K562 (cell line): ENCODE data around the gene PTPRM. TPM values are rescaled to one million over a fixed set of nuclear protein-coding genes. Genes with fewer than 3 reads are reported as not detected.

Source experiments
- ATAC-seq: fragments of 200-7000 bp; cut with Tn5 transposase; 3 replicates; pipeline ENCODE4 v1.9.1; 2020; ENCODE audit warnings: moderate library complexity
- BruUV-seq: library from RNA; stranded (reverse); fragments of 400-500 nt; replicated peaks from 2 replicates; lab custom pipeline; 2021; lab: Mats Ljungman, UMichigan
- CTCF ChIA-PET: fragments of 300-600 bp; formaldehyde crosslinking; extraction: SDS; loops from one replicate; lab custom pipeline; 2021; ENCODE audit warnings: low intra/inter-chr PET ratio; lab: Yijun Ruan, JAX
- POLR2A ChIA-PET: fragments of 300-600, 350-650 bp; sonication (Branson Sonifier 250); formaldehyde crosslinking; extraction: SDS; loops from one replicate; lab custom pipeline; 2021; ENCODE audit warnings: antibody characterized with exemption, inconsistent platforms; lab: Yijun Ruan, JAX
- DNase-seq, 4 experiments: peaks; one replicate each; pipeline versions ENCODE4 v3.0.0 to v3.0.0-alpha.2; 2011 to 2018; ENCODE audit warnings: low spot score in 3 of 4, mixed read lengths in 3 of 4; ENCODE audit errors: extremely low read depth in 1 of 4
- FAIRE-seq: peaks from 2 replicates; lab custom pipeline; 2011; peaks lifted over from hg19 to GRCh38; lab: Jason Lieb, UNC
- H2AFZ ChIP-seq: 2 replicates; pipeline ENCODE4 v1.6.0; 2011; ENCODE audit warnings: low read depth, low read length, control low read depth, inconsistent platforms
- H3K27ac ChIP-seq: fragments of 200-600 bp; 3 replicates; pipeline ENCODE4 v1.8.0; 2011; ENCODE audit warnings: low read depth, mild to moderate bottlenecking, control low read depth, inconsistent platforms, low read length, moderate library complexity, mixed read lengths; ENCODE audit errors: extremely low read depth
- H3K27me3 ChIP-seq, 2 experiments: fragments of 300-600 bp in 1 of 2; 2 replicates in 1 of 2; 3 replicates in 1 of 2; pipeline versions ENCODE4 v1.6.0 to v1.8.0; 2011; ENCODE audit warnings: inconsistent platforms in 2 of 2, low read length in 2 of 2, mild to moderate bottlenecking in 1 of 2, mixed read lengths in 1 of 2, moderate library complexity in 1 of 2; ENCODE audit not compliant: control insufficient read depth in 2 of 2, insufficient read depth in 2 of 2
- H3K36me3 ChIP-seq: fragments of 300-600 bp; 3 replicates; pipeline ENCODE4 v1.8.0; 2011; ENCODE audit warnings: mild to moderate bottlenecking, low read length, inconsistent platforms; ENCODE audit not compliant: control insufficient read depth, insufficient read depth
- H3K4me1 ChIP-seq, 2 experiments: fragments of 200-600 bp in 1 of 2; replicated peaks in 1 of 2; 2 replicates in 1 of 2; 3 replicates in 1 of 2; pipeline versions ENCODE4 v1.5.1 to v1.8.0; 2011; ENCODE audit warnings: inconsistent platforms in 2 of 2, low read length in 2 of 2, mild to moderate bottlenecking in 1 of 2, mixed read lengths in 1 of 2, moderate library complexity in 1 of 2; ENCODE audit not compliant: control insufficient read depth in 2 of 2, insufficient read depth in 2 of 2
- H3K4me2 ChIP-seq: 2 replicates; pipeline ENCODE4 v1.6.1; 2011; ENCODE audit warnings: low read length, control low read depth, inconsistent platforms, mixed read lengths; ENCODE audit not compliant: insufficient read depth
- H3K4me3 ChIP-seq: fragments of 200-600 bp; sonication (generic), shearing (Covaris generic); 2 replicates; pipeline ENCODE4 v1.5.1; 2016; ENCODE audit warnings: control low read depth, inconsistent platforms
- H3K79me2 ChIP-seq: fragments of 200-600 bp; 3 replicates; pipeline ENCODE4 v1.8.0; 2011; ENCODE audit warnings: low read length, inconsistent platforms; ENCODE audit not compliant: control insufficient read depth, insufficient read depth
- H3K9ac ChIP-seq, 2 experiments: 2 replicates each; pipeline versions ENCODE4 v1.6.0 to v1.6.1; 2011; ENCODE audit warnings: low read depth in 2 of 2, low read length in 2 of 2, control low read depth in 1 of 2, inconsistent platforms in 1 of 2, mild to moderate bottlenecking in 1 of 2, mixed read lengths in 1 of 2; ENCODE audit not compliant: insufficient read depth in 1 of 2
- H3K9me1 ChIP-seq: one replicate; pipeline ENCODE4 v1.6.0; 2011; ENCODE audit warnings: inconsistent platforms, mild to moderate bottlenecking, low read length, moderate library complexity; ENCODE audit not compliant: control insufficient read depth, insufficient read depth
- H3K9me3 ChIP-seq: replicated peaks from 2 replicates; pipeline ENCODE4 v1.5.1; 2011; ENCODE audit warnings: low read depth, low read length, inconsistent platforms; ENCODE audit not compliant: control insufficient read depth, insufficient read depth
- H4K20me1 ChIP-seq: replicated peaks from 2 replicates; pipeline ENCODE4 v1.6.1; 2011; ENCODE audit warnings: low read length, inconsistent platforms, mixed read lengths; ENCODE audit not compliant: control insufficient read depth, insufficient read depth
- BRD4 ChIP-seq: fragments of 200-600 bp; sonication (generic); IDR thresholded peaks from 2 replicates; pipeline ENCODE4 v1.6.1; 2017; ENCODE audit warnings: inconsistent platforms
- GMEB1 ChIP-seq: fragments of 250-450 bp; sonication (Bioruptor Pico); IDR thresholded peaks from 2 replicates; pipeline ENCODE4 v1.4.0; 2020; ENCODE audit warnings: mild to moderate bottlenecking
- MCM2 ChIP-seq: fragments of 450-650 bp; IDR thresholded peaks from 2 replicates; pipeline ENCODE4 v1.6.1; 2017; ENCODE audit warnings: low read depth, mild to moderate bottlenecking
- PKNOX1 ChIP-seq: fragments of 450-650 bp; IDR thresholded peaks from 2 replicates; pipeline ENCODE4 v1.6.1; 2016
- TGIF2 ChIP-seq: sonication (generic); formaldehyde crosslinking; IDR thresholded peaks from 2 replicates; pipeline ENCODE4 v1.8.1; 2022; ENCODE audit warnings: mild to moderate bottlenecking, missing genetic modification reagents, moderate library complexity
- TRIM28 ChIP-seq: fragments of 450-650 bp; IDR thresholded peaks from 2 replicates; pipeline ENCODE4 v1.6.1; 2017
- ZBTB40 ChIP-seq, 2 experiments: fragments of 450-650 bp in 1 of 2; sonication (generic) in 1 of 2; formaldehyde crosslinking in 1 of 2; IDR thresholded peaks; 2 replicates each; pipeline versions ENCODE4 v1.7.1 to v1.9.0; 2016 to 2022; ENCODE audit warnings: inconsistent platforms in 1 of 2, mild to moderate bottlenecking in 1 of 2, missing genetic modification reagents in 1 of 2
- WGBS: fragments of 100-300 bp; shearing (Covaris generic); methylation state at CpG from one replicate; pipeline ENCODE4 v1.1.6; 2016; ENCODE audit warnings: low coverage, mixed read lengths; ENCODE audit not compliant: insufficient coverage; ENCODE audit errors: missing lambda C conversion rate; 5-methylcytosine and 5-hydroxymethylcytosine counted together
- in situ Hi-C: fragments of 300-500 bp; cut with MboI; formaldehyde crosslinking; loops from 4 replicates; pipeline ENCODE4 v1.15.0; 2018; ENCODE audit warnings: inconsistent platforms, mixed read lengths
- intact Hi-C: fragments of 100-400 bp; cut with micrococcal nuclease; formaldehyde crosslinking; loops from 2 replicates; pipeline ENCODE4 v1.14.2; 2022
- polyA plus RNA-seq, 8 experiments: library from polyadenylated mRNA; depleted of rRNA in 4 of 8; stranded (reverse) in 5 of 8; unstranded in 3 of 8; fragments of >200 nt; fragmentation: Nextera tagmentation in 2 of 8; fragmentation: Illumina TruSeq in 1 of 8; extraction: Ambion mirVana in 2 of 8; extraction: Trizol in 1 of 8; gene quantifications; 2 replicates each; pipeline versions ENCODE4 v1.2.1 to v1.2.3, GENCODE V29; 2011 to 2014; ENCODE audit warnings: inconsistent platforms in 1 of 8, missing spikeins in 1 of 8
- total RNA-seq, 7 experiments: library from RNA; depleted of rRNA in 6 of 7; stranded (reverse); fragments of >200 nt in 6 of 7; fragmentation: Illumina TruSeq in 2 of 7; extraction: Trizol in 2 of 7; gene quantifications; 2 replicates each; pipeline versions ENCODE4 v1.2.1 to v1.2.3, GENCODE V29; 2011 to 2021; ENCODE audit warnings: low replicate concordance in 1 of 7

The PTPRM gene
- total and polyA plus RNA-seq, 9 of the 15 experiments (the other 6 are each of a cell fraction or from before 2014, with no cell fraction given), result 0.03 to 0.16 (median 0.08) TPM; not detected in 3

- no peak overlapping the region for H2AFZ ChIP-seq
- H3K9me1 ChIP-seq, result no peaks in the 10 kb centered on the region
- H3K36me3 ChIP-seq, result no peaks in the 10 kb centered on the region
- H3K27ac ChIP-seq, result no peak overlapping the region
- no peaks in the 10 kb centered on the region for H3K27me3 ChIP-seq
- no peak for FAIRE-seq
- no TSS peak for BruUV-seq
- no peaks in the 10 kb centered on the region for H3K9me3 ChIP-seq
- intact Hi-C loops (no loop called here), in situ Hi-C loops (no loop called here)
- no peaks in the 10 kb centered on the region for H4K20me1 ChIP-seq
- TF ChIP-seq PKNOX1 (no peak), TRIM28 (no peak), ZBTB40 (IDR thresholded peaks at IDR 0.05) (no peak), ZBTB40 (CRISPR knock-in tag; IDR thresholded peaks at IDR 0.05) (no peak), GMEB1 (CRISPR knock-in tag) (no peak), MCM2 (no peak), BRD4 (no peak), TGIF2 (CRISPR knock-in tag) (no peak)
- no peaks in the 10 kb centered on the region for H3K79me2 ChIP-seq
- no peak overlapping the region for H3K4me3 ChIP-seq
- POLR2A ChIA-PET, result no interaction called here
- 0% methylated on average over 6 of the region's 6 CpGs for WGBS
- H3K4me2 ChIP-seq, result no peak overlapping the region
- no peak overlapping the region for H3K9ac ChIP-seq
- ATAC-seq, result no peak
- no peak for DNase-seq
- H3K4me1 ChIP-seq, result no peaks in the 10 kb centered on the region
- CTCF ChIA-PET, result no interaction called here
Observed at GRCh38 chr18:7760967-7761948, 194.1 kb downstream of the PTPRM start.
